Measurements from ENCODE around the gene BBX.
"Not testable (repeated sequence)": the region's sequence is repeated elsewhere in the genome, so short reads cannot be mapped to it uniquely, and the experiment has no call there.

The BBX gene

DNA sequence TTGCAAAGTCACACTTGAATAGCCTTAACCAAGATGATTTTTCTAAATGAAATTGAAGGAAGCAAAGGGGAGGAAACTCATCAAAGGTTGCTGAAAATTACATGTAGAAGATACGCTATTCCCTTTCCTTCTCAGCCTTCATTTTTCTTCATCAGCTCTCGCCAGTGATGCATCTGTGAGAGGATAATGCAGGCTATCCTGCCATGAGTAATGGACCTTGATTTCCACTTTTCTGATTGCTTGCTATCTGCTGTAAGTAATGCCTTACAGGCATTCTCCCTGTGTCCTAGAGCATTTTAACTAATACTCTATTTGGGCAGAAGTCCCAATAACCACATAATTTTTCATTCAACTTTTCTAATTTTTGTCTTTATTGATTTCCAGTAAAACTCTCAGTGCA is 162.6 kb downstream of the BBX start:
- DNase-seq (ENCODE audit: low read depth) = no peak

DNA sequence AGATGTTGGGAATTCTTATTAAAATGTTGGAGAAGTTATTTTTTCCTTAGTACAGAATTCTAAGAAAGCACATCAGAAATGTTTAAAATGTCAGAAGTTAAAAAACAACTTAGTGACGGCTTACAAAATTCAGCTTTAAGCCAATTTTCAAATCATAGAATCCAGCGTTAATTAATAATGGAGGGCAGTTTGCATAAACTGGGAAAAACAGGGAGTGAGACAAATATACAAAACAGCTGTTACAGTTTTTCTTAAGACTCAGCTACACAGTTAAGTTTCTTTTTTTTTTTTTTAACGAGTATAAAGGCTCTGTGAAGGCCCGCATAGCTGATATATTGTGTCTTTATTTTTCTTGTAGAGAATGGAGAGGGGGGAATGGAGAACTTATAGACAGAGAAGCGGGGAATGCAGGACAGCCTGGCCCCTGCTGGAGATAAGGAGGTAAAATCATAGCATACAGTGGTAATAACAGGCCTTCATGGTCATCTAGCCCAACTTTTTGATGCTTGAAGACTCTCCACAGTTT is 164.4 kb downstream of the BBX start:
- no peak for DNase-seq (ENCODE audit: low read depth)

DNA sequence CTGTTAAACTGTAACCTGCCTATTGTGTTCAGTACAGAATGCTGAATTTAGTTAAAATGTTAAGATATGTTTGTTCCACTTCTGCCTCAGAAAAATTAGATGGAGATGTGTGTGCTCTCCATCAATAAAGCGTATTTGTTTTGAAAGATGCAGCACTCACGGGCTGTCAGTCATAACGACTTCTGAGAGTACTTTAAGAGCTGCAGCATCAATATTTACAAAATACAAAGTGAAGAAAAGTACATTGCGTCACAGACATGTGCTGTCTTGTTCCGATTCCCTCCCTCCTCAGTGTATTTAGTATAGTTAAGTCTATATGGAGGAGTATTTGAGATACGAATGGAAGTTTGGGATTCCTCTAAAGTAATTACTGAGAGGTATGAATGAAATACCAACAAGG is 166.6 kb downstream of the BBX start:
- DNase-seq (ENCODE audit: low read depth) = no peak

DNA sequence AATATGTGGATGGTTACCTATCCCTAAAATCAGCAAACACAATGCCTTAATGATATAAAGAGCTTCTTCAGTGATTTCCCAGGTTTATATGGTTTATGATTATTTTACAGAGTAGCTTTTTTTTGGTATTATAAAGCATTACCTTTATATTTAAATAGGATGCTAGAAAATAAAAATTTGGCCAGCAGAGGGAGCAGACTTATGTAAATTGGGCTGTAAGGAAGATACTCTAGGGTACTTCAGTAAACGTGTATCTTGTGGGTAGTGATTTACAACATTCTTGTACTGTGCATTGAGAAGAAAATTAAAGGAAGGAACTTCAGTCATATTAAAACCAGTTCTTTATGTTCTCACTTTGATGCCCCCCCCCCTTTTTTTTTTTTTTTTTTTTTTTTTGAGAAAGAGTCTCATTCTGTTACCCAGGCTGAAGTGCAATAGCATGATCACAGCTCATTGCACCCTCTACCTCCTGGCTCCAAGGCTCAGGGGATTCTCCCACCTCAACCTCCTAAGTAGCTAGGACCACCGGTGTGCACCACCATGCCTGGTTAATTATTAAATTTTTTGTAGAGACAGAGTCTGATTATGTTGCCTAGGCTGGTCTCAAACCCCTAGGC is 167.9 kb downstream of the BBX start:
- peak; percentile 80 for DNase-seq (ENCODE audit: low read depth)

DNA sequence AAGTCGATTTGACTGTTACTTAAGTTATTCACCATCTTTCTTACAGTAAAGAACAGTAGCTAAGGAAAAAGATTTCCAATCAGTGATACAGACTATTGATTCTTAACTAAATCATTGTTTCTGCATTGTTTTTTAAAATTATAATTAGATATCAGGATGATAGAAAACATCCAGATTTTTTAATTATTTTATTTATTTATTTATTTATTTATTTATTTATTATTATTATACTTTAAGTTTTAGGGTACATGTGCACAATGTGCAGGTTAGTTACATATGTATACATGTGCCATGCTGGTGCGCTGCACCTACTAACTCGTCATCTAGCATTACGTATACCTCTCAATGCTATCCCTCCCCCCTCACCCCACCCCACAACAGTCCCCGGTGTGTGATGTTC is 169.2 kb downstream of the BBX start:
- DNase-seq (ENCODE audit: low read depth) = not testable (repeated sequence)

DNA sequence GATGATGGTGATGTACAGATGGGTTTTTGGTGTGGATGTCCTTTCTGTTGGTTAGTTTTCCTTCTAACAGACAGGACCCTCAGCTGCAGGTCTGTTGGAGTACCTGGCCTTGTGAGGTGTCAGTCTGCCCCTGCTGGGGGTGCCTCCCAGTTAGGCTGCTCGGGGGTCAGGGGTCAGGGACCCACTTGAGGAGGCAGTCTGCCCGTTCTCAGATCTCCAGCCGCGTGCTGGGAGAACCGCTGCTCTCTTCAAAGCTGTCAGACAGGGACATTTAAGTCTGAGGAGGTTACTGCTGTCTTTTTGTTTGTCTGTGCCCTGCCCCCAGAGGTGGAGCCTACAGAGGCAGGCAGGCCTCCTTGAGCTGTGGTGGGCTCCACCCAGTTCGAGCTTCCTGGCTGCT is 174.6 kb downstream of the BBX start:
- not testable (repeated sequence) for DNase-seq (ENCODE audit: low read depth)

DNA sequence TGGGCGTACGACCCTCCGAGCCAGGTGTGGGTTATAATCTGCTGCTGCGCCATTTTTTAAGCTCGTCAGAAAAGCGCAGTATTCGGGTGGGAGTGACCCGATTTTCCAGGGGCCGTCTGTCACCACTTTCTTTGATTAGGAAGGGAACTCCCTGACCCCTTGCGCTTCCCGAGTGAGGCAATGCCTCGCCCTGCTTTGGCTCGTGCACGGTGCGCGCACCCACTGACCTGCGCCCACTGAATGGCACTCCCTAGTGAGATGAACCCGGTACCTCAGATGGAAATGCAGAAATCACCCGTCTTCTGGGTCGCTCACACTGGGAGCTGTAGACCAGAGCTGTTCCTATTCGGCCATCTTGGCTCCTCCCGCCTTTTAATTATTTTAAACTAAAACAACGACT is 175.1 kb downstream of the BBX start:
- DNase-seq (ENCODE audit: low read depth) = not testable (repeated sequence)

DNA sequence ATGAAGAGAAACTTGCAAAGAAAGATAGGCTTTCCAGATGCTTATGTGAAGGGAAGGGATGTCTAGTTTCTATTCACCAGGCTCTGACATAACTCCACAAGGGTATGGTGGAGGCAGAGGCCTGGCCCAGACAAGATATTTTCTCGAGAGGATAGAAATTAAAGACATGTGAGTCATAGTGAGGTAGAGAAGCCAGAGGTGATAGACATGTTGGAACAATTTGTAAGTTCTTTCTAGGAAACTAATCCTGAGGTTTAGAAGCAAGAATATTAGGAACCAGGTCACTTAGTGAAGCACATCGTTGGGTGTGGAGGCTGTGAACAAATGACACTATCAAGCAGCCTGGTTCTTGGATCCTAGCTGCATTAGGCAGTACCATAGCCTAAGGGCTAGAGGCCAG is 176.9 kb downstream of the BBX start:
- DNase-seq (ENCODE audit: low read depth) = peak; percentile 27

DNA sequence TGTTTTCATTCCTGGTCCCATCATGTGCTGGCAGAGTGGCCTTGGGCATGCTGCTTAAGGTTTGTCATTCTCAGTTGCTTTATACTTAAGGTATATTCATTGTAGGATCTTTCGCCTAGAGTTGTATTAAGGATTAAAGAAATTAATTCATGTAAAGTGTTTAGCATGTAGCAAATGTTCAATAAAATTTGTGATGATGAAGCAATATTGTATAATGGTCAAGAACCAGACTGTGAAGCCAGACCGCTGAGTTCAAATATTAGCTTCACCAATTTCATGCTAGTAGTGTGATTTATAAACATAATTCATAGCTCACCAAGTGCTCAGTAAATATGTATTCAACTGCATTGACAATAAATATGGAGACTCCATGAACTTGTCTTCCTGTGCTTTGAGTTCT is 178.5 kb downstream of the BBX start:
- no peak for DNase-seq (ENCODE audit: low read depth)

DNA sequence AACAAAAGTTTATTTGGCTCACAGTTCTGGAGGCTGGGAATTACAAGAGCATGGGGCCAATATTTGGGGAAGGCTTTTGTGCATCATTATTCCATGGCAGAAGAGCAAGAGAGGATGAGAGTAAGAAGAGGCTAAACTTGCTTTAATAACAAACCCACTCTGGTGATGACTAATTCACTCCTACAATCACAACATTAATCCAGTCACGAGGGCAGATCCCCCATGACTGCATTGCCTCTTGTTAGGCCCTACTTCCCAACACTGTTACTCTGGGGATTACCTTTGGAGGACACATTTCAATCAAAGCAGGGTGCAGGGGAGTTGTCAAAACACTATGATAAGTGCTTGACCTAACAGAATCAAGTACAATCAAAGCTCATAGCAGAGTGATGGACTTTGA is 181.7 kb downstream of the BBX start:
- peak; percentile 58 for DNase-seq (ENCODE audit: low read depth)

DNA sequence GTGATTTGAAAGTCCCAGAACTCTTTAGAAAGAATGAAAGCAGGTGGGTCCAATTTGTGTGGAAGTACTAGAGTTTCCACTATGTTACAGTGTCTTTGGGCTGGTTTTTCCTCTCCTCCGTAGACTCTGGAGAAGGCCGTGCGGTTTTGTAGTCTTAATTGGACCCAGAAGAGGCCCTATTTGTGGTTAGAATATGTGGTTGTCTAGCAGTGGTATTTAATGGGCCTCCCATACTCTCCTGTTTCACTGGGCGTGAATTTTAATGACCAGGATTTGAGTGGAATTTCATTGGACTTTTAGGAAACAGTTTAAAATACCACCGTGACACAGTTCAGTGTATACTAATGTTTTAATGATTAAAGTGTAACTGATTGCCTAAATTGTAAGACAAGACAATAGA is 182.3 kb downstream of the BBX start:
- DNase-seq (ENCODE audit: low read depth) = no peak

DNA sequence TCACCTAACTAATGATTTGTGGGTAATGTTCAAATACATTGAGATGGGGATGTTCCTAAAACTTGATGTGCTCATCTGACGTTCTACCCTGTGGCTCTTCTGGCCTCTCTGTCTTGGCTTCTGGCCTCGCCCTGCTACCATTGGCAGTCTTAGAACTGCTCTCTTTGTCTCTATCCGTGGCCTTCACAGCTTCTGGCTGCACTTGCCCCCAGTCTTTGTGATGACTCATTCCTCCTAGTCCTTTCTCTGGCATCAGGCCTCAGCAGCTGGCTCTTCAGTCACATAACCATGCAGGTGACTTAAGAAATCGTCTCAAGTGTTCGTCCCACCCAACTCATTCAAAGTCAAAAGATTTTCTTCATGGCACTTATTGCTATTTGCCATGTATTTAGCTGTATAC is 188.1 kb downstream of the BBX start:
- DNase-seq (ENCODE audit: low read depth) = peak; percentile 30

DNA sequence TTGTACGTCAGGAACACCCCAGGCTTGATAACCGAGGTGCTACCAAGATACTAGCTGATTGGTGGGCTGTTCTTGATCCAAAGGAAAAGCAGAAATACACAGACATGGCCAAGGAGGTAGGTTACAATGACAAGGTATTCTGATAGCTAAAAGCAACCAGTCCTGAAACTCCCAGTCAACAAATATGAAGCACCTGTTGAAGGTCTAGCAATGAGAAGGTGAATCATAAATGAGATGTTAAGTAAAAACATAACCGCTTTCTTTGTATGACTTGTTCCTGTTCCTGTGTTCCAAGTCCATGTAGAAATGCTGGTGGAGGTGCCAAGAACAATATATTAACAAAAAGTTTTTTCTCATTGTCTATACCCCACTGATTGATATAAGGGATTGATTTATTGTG is 194.0 kb downstream of the BBX start:
- no peak for DNase-seq (ENCODE audit: low read depth)

DNA sequence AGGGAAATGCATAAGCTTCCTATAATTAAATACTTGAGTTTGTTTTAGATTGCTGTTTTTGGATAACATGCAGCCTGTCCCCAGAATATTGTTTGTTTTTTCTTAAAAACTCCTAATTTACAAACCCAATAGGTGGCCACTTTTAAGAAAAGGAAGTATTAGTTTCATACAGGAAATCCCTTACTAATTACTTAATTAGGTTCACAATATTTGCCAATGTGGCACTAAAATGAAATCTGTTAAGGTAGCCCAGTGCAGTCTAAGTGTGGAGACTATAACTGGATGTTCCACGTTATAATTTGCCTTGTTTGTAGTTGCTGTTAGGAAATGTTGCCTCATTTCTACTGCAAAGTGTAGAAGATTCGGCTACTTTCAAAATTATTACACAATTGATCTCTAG is 195.8 kb downstream of the BBX start:
- DNase-seq (ENCODE audit: low read depth) = no peak

DNA sequence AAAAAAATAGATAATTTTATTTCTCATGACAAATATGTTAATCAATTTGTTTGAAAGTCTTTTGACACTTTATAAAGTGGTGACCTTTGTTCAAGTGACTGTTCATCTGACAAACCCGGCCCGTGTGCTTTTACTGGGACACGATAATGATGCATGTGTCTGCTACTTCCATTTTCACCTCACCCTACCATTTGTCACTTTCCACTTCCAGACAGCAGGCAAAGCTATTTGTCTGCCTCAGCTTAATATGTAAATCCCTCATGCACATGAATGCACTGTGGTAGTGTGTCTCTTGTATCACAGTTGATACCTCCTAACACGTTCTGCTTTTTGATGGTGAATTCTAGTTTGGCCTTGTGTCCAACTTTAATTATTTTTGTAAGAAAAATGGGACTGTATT is 204.3 kb downstream of the BBX start:
- no peak for DNase-seq (ENCODE audit: low read depth)

DNA sequence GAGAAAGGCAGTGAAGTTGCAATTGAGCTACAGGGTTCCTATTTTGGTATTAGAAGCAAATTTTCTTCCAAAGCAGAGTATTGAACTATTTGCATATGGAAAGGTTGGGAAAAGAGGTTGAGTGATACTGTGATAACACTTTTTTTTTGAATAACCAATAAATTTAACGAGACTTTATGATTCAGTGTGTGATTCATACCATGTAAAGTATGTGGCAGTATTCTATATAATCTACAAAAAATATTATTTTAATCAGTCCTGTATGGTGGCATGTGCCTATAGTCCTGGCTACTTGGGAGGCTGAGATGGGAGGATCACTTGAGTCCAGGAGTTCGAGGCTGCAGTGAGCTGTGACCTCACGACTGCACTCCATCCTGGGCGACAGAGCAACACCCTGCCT is 206.9 kb downstream of the BBX start:
- peak; percentile 6 for DNase-seq (ENCODE audit: low read depth)

DNA sequence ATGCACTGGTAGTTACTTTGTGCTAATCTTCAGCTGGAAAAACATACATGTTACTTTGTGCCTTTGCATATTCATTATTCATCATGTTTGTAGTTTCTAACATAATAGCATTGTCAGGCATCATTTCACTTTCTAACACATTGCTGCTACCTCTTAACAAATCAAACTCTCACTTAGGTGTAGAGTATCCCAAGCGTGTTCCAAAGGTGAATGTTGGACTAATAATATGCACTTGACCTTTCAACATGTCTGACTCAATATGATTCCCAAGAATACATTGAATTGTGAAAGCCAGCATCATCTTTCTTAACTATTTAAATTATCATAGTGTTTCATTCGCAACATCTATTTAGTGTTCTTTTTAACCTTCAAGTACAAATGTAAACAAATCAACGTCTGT is 211.6 kb downstream of the BBX start:
- no peak for DNase-seq (ENCODE audit: low read depth)

DNA sequence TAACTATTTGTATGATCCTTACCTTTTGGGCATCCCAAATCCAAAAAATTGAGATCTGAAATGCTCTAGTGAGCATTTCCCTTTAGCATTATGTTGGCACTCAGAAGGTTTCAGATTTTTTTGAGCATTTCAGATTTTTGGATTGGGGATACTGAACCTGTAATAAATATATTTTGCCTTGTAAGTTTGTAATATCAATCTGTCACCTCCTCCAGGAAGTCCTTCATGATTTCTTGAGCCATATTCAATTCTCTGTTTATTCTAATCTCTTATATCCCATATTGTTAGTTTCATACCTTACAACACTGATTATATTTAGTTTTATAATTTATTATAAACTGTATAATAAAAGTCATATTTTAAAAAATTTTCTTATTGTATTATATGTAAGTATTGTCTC is 215.2 kb downstream of the BBX start:
- DNase-seq (ENCODE audit: low read depth) = no peak

DNA sequence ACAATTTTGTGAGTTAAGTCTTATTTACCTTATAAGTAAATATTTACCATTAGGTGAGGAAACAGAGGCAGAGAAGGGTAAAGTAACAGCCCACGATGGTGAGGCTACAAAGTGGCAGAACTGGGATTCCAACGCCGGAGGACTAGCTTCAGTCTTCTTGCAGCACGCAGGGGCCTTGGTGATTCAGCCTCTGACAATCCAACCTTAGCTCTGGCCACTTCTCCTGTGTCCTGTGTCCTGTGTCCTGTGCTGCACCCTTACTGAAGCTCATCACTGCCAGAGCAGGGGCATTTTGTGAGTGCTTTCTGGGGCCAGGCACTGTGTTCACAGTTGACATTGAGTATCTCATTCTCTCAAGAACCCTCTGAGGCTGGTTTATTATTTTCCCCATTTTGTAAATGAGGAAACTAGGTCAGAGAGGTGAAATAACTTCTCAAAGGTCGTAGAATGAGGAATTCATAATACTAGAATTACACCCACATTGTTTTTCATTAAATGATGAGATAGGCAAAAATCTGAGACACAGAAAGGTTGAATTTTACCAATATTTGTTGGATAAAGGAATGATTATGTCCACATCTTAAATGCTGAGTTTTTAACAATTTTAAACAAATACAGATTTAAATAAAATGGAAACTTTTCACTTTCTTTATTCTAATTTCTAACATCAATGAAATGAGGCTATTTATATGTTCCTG is 215.9 kb downstream of the BBX start:
- DNase-seq (ENCODE audit: low read depth) = no peak

DNA sequence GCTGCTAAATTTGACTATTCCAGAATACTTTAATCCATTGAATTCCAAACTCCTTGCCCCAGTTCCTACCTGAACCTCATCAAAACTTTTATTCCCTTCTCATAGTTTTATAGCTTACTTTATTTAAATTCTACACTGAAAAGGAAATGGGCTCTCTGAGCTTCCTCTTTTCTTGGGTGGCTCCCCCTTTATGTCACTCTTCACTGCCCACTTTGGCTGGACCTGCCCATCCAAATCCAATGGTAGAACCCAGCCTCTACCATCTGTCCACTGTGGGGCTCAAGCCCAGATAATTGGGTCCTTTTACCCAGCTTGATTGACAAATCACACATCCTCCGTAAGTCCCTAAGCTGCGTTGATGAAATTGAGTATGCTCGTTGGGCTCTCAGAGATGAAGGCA is 216.5 kb downstream of the BBX start:
- no peak for DNase-seq (ENCODE audit: low read depth)

DNA sequence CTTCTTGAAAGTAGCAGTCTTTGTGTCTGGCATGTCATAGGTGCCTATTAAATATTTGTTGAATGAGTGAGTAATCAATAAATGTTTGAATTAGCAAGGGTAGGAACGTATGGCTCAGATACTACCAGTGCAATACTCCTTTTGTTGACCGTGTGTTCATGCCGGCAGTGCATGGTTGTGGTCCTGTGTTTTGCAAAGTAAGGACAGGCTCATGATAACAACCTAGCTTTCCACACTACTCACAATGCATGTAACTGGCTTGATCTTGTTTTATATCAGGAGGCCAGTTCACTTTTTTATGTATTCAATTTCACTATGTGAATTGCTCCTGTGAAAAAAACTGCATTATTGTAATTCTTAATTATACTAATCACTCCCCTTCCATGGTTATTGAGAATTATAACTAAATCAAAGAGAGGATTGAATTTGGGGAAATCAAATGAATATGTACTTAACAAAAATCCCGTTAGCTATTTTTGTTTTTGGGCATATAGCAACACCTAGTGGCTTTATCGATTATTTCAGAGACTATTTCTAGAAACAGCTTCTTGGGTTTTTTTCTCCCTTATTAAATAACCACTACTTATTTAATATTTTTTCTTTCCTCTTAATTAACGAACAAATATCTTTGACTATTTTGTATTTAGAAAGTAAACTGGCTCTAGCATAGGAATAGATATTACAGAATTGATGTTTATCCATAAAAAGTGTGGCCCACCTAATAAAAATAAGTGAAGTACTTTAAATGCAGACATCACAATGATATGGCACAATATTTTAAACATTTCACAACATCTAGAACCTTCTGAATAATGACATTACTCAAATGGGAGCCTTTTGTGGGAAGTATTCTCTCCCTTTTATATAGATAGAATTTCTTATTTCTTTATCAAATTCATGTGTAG is 218.5 kb downstream of the BBX start:
- peak; percentile 53 for DNase-seq (ENCODE audit: low read depth)

DNA sequence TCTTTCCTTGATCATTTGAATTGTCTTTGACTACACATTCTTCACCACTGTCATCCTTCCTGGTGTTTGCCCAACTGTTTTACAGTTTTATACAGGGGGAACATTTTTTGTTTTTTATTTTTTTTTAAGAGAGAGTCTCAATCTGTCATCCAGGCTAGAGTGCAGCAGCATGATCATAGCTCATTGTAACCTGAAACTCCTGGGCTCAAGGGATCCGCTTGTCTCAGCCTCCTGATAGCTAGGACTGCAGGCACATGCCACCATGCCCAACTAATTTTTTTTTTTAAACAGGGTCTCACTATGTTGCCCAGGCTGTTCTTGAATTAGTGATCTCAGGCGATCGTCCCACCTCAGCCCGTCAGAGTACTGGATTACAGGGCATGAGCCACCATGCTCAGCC is 222.6 kb downstream of the BBX start:
- no peak for DNase-seq (ENCODE audit: low read depth)
